Embryonic facial prominence (tissue), 1 donor: ENCODE data around the gene PIM2.

Experiments
- DNase-seq: peaks from one replicate; pipeline ENCODE4 v3.0.0-alpha.2; 2016; ENCODE audit errors: extremely low spot score

PIM2 gene

GRCh38 chrX:48935301-48935670 lies 16.5 kb upstream of the PIM2 start:
- no peak for DNase-seq

- DNase-seq, result no peak
Observed at GRCh38 chrX:48934581-48935300, 15.9 kb upstream of the PIM2 start.

DNA sequence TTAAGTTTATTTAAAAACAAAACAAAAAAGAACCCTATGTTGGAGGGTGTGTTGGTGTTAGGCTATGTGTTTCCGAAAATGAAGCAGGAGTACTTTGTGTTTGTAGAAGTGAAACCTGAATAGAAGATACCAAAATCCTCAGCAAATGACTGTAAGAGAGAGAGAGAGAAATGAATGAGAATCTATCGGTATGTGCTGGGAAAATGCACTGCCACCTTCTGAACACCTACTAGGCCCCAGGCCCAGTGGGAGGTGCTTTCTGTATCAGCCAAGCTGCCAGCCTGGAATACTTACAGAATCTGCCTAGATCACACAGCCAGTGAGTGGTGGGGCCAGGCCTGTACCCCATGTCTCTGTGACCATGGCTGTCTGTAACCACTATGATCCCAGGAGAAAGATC lies 14.9 kb upstream of the PIM2 start:
- DNase-seq, result no peak

GRCh38 chrX:48927736-48928382 lies 9.0 kb upstream of the PIM2 start:
- no peak for DNase-seq

DNA sequence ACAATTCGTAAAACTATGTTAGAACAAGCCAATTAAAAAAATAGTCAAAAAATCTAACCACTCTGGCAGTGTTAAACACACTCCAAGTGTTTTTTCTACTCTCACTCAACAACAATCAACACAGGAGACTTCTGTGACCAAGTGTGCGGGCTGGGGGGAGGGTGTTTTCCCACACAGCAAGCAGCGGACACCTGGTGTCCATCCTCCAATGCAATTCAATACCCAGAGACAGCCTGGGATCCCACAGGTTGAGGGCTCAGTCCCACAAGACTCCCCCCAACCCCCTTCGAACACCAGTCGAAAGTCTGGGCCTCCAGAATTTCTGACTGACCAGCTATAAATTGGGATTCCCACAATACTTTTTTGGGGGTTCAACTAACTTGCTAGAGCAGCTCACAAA lies 8.3 kb upstream of the PIM2 start:
- DNase-seq, result no peak

DNA sequence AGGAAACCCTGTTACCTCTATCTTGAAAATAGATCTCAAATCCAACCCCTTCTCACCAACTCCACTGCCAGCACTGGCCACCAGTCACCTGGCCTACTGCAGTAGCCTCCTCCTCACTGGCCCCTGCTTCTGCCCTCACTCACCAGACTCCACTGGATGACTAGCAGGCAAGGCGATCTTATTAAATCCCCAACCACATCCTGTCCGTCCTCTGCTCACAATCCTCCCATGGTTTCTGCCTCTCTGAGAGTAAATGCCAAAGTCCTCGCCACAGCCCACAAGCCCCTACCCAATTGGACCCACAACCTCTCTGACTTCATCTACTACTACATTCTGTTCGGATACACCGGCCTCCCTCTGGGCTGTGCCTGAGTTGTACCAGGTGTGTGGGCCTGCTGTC lies 5.4 kb upstream of the PIM2 start:
- DNase-seq, result no peak

DNA sequence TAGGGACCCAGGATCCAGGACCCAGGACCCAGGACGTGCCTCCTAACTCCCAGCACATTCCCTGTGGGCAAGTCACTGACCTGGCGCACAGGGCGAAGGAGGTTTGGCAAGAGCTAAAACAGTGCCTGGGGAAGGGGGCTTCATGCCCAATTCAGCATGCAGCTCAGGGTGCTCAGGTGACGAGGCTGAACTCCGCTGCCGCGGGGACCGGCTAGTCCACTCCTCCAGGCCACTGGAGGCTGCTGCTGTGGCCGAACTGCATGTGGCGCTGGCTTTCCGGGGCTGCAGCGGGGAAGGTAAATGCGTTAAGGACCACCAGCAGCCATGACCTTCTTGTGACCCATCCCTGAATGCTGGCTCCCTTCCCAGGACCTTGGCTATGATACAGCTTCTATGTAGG lies 4.9 kb upstream of the PIM2 start:
- no peak for DNase-seq

- DNase-seq, result no peak
Observed at GRCh38 chrX:48920718-48921104, 1.9 kb upstream of the PIM2 start.

DNA sequence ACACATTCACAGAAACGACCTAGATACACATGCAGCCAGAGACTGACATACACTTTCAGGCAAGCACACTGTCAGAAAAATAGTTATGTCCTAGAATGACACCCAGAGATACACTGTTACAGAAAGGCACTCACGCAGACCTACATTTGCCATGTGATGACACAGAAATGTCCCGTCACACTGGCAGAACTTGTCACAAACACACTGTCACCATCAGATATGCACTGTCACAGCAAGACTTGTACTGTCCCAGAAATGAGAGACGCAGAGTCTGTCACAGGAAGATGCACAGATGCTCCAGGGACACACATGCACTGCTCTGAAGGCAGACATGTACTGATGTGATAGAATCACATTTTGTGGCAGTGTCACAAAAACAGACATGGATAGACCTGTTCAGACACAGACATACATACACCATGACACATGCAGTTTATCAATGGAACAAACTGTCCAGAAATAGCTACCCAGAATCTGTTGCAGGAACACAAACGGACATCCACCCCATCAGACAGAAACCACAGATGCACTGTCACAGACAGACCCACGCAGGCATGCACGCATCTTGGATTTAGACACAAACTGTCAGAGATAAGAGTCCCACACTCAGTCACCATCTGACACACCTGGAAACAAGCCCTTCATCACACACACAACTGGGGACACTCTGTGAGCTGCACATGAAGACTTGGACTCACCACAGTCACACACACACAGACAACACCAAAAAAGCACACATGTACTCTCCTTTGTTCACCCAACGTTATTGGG lies 1.3 kb upstream of the PIM2 start:
- DNase-seq, result no peak

- no peak for DNase-seq
Observed at GRCh38 chrX:48919360-48919841, 577 bp upstream of the PIM2 start.

DNA sequence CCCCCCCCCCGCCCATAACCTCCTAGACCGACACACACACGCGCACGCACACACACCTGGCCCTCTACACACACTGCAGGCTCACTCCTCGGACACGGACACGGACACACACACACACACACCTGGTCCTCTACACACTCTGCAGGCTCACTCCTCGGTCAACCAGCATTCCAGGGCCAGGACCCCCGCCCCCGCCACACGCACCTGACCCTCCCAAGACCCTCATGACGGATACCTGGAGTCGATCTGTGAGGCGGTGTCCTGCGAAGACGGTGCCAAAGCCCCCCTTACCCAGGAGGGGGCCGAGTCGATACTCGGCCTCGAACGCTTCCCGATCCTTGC lies 552 bp downstream of the PIM2 start:
- no peak for DNase-seq

DNA sequence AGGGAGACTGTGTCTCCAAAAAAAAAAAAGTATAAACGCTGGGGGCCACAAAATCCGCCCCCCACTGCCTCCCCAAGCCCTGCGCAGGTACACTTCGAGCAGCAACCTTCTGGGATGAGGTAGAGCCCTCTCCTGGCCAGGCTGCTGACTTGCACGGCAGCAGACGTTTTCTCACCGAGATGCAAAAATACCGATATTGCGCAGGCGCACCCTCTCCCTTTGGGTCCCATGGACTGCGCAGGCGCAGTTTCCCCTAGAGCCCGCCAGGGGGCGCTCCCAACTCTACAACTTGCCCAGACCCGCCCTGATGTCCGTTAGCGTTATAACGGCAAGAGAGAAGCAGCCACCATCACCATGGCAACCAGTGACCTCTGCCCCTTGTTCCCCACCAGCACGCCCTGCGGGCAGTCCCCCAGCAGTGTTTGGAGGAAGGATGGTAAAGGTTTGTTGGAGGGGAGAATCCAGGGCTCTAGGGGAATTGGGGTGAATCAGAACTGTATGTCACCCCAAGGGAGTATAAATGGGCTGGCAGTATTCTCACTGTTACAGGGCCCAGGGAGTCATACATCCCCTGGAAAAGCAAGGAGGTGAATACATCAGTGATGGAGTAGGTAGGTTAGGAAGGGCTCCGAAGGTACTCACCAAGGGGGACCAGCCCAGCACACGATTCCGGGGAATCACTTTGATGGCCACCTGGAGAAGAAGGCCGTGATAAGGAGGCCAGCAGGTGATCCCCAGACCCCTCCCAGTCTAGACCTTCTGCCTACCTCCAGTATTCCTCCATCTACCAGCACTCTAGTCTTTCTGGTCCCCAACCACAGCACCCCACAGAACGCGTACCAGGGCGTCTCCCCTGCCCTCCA lies 1.5 kb downstream of the PIM2 start:
- DNase-seq, result peak; percentile 60

- no peak for DNase-seq
Observed at GRCh38 chrX:48914593-48915493, 4.0 kb downstream of the PIM2 start.

DNA sequence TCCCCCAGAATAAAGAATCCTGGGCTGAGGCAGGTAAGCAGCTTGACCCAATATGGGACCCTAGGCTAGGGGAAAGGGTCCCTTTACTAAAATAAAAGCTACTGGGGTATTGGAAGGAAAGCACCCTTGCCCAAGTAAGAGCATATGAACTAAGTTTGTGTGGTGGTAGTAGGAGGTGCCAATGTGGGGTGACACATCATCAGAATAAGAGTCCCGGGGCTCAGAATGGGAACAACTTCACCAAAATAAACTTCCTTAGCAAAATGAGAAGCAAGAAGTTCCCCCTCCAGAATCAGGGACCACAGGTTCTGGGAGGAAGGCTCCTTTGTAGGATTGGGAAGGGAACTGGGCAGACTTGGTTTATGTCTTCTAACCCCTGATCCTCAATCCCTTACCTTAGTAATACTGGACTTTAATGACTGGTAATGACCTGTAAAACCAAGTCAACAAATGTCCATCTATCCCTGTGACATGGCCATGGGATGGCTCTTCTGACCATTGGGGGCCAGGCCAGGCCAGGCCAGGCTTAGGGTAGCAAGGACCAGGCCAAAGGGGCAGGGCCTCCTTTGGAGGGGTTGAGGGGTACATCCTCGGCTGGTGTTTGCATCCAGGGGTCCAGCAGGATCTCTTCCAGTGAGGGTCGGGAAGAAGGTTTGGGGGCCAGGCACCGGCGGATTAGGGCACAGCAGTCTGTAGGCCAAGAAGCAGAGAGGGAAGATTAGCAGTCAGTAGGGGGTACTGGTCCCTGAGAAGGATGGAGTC lies 5.0 kb downstream of the PIM2 start:
- no peak for DNase-seq

DNA sequence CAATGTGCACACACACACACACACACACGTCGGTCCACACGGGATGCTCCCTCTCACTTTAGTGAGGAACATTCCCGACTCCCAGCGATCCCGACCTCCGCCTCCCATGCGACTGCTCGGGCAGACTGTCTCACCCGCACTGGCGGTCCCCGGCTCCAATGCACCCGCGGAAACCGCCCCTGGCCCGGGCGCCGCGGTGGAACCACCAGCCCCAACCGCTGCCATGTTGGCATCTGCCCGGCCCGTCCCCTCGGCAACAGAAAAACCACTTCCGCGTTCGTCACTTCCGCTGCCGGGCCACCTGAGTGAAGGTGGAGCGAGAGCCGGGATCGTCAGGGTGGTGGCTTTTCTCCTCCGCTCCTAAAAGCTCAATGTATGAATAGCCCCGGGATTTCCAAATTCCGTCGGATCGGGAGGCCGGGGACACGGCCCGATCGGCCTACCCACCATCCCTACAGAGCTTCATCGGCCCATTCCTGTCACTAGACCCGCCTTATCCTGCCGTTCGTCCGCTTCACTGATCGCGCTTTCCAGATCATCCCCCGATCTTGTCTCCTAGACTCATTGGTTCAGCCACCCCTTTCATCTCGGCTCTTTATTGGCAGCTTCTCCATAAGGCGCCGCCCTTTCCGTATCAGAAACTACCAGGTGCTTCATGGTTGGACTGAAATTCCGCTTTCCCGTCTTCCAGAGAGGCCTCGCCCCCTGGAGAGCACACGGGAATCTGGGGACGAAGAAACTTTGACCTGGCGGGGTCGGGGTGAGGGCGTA lies 7.2 kb downstream of the PIM2 start, which contains the start of gene SLC35A2:
SLC35A2 (minus strand) TSS at position 235 of the 771 bp plus-strand sequence; CDS start at position 225, 10 bp downstream.
- DNase-seq, result peak; percentile 31

DNA sequence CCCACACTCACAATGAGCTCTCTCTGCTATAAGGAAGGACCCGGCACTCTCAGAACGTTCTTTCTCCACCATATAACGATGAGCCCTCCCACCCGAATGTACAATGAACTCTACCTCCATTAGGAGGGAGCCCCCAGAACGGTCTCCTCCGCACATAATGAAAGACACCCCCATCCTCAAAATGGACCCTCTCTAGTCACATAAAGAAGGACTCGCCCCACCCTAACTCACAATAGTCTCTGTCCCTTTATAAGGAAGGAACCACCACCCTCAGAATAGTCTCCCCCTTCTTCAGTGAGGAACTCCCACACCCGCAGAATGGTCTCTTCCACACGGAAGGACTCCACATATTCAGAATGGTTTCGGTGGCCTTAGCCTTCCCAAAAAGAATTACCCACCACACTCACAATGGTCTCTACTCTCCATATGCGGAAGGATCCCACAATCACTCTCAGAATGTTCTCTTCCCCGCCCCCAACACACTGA lies 7.9 kb downstream of the PIM2 start:
- DNase-seq, result no peak

DNA sequence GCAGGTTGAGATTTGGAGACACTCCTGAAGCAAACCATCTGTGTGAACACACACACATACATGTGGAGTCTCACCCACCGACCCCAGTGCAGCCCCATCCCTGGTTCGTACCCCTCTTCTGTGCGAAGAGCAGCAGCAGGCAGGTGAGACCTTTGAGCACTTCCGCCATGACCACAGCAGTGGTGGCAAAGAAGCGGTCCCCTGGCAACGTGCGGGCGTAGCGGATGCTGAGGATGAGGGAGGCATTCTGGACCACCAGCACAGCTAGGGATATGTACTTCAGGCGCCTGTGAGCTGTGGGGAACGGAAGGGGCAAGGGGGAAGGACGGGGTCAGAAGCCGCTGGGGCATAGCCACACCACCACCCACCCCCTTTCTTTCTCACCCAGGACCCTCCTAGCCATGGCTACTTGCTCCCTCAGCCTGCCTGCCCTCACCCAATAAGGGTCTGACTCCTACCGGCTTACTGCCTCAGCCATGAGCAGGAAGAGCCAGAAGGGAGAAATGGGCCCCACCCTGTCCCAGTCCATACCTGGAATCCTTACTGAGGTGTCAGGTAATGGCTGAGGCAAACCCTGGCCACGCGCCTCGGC lies 9.0 kb downstream of the PIM2 start:
- DNase-seq, result no peak

GRCh38 chrX:48908600-48908999 lies 10.2 kb downstream of the PIM2 start:
- no peak for DNase-seq
